CMK (cell line): Measurements from ENCODE around the gene ITGA11.
A peak's percentile ranks its signal among the peaks of the same experiment; 100 is the strongest.

ENCODE experiments used
- DNase-seq: peaks from one replicate; pipeline ENCODE4 v3.0.0-alpha.2; 2010; ENCODE audit warnings: low read depth

ITGA11 gene

DNA sequence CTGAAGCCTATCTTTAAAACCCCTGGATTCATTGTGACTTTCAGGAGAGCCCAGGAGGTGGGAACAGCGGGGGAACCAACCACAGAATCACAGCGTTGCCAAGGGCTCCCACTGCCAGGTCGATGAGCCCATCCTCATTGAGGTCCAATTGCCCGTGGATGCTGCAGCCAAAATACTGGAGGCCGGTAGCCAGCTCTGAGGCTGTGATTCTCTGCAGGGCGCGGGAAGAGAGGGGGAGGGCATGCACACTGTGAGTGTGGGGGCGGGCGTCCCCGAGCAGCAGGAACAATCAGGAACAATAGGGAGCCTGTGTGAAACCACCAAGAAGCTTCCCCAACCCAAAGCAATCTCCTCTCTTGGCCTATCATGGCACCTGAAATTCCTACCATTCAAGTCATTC is 101.1 kb downstream of the ITGA11 start:
- no peak for DNase-seq

DNA sequence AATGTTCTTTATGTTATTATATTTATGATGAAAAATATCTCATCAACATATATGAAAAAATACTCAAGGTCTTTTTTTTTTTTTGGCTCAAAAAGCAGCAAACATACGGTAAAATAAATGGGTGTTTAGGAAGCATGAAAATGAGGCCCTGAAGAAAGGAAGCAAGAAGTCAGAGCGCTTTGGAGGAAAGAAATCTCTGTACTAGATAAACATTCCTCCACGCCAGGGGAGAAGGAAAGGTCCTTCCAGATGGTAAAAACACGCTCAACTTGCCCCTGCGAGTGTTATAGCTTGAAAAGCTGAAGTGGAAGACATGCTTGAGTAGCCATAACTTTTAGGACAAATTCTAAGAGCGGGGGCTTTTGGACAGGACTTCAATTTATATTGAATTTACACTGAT is 101.5 kb downstream of the ITGA11 start:
- no peak for DNase-seq

GRCh38 chr15:68328964-68329363 is 103.0 kb downstream of the ITGA11 start:
- no peak for DNase-seq

DNA sequence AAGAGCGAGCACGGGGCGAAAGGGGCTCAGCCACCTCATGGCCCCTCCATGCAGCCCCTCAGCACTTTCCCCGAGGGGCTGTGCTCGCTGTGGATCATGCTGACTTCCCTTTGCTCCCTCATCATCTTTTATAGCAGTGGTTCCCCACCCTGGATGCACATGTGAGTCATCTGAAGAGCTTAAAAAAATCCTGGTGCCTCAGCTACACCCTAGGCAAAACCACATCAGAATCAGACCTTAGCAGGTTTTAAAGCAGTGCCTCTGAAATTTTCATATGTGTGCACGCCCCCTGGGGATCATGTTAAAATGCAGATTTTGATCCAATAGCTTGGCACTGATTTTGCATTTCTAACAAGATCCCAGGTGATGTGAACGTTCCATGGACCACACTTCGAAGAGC is 103.5 kb downstream of the ITGA11 start:
- no peak for DNase-seq

- peak; percentile 41 for DNase-seq
Observed at GRCh38 chr15:68326711-68327354, 105.1 kb downstream of the ITGA11 start.

- no peak for DNase-seq
Observed at GRCh38 chr15:68325726-68326125, 106.2 kb downstream of the ITGA11 start.

- no peak for DNase-seq
Observed at GRCh38 chr15:68322796-68323195, 109.2 kb downstream of the ITGA11 start.

DNA sequence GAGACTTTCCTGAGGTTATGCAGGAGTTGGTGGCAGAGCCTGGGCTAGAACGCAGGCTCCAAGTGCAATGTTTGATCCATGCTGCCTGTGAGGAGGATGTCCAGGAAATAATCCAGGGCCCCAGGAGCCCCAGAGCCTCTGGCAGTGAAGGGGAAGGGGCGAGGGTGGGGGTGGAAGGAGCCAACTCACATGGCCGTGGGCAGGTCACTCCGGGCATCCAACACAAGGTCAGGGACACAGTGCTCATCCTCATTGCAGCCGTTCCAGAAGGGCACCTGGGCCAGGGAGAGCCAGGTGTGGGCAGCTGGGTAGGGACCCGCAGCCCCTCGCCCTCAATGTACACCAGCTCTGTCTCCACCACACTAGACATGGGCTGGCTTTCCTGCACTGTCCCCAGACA is 110.7 kb downstream of the ITGA11 start:
- no peak for DNase-seq

DNA sequence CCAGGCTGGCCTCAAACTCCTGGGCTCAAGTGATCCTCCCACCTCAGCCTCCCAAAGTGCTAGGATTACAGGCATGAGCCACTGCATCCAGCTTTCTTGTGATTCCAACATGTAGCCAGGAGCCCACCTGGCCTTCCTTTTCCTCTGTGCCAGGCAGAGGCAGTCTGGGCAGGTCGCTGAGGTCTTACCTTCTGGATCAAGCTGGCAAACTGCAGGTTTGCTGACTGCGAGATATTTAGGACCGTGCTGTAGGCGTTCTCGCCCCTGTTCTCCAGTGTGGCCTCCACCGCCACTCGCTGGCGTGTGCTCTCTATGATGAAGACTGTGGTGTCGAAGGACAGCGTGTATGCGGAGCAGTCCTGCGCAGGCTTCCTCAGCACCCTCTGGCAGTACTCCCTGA is 112.0 kb downstream of the ITGA11 start:
- DNase-seq: no peak

DNA sequence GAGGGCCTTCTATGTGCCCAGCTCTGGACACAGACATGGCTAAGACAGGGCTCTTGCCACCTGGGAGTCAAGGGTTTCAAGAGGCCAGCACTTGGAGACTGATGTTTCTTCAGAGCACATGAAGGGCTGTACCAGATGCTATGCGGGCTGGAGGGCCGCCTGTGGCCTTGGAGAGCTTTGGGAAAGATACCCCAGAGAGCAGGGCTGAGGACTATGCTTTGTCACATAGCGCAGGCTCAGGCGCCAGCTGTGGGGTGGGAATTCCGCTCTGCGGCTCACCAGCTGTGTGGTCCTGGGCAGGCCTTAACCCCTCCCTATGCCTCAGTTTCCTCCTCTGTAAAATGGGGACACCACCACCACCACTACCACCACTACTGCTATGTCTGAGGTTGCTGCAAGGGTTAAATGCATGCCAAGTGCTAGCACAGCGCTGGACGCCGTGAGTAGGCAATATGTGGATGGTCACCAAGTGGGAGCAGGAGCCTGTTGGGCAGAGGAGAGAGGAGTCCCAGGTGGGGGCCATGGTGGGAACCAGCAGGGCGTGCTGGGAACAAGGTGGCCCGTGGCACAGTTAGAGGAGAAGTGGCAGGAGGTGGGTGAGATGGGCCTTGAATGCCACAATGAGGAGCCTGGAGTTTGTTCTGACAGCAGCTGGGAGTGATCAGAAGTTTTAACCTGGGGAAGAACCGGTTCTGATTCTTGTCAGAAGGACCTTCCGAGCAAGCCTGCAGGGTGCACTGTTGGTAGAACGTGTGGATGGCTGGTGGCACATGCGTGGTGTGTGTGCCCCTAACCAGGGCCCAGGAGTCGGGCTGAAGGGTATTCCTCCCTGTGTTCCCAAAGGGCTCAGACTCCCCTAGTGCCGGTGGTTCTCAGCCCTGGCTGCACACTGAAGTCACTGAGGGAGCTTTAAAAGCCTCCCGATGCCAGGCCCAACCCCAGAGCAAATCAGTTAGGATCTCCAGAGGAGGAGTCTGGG is 112.7 kb downstream of the ITGA11 start:
- DNase-seq: no peak

GRCh38 chr15:68318008-68318835 is 113.7 kb downstream of the ITGA11 start:
- no peak for DNase-seq

DNA sequence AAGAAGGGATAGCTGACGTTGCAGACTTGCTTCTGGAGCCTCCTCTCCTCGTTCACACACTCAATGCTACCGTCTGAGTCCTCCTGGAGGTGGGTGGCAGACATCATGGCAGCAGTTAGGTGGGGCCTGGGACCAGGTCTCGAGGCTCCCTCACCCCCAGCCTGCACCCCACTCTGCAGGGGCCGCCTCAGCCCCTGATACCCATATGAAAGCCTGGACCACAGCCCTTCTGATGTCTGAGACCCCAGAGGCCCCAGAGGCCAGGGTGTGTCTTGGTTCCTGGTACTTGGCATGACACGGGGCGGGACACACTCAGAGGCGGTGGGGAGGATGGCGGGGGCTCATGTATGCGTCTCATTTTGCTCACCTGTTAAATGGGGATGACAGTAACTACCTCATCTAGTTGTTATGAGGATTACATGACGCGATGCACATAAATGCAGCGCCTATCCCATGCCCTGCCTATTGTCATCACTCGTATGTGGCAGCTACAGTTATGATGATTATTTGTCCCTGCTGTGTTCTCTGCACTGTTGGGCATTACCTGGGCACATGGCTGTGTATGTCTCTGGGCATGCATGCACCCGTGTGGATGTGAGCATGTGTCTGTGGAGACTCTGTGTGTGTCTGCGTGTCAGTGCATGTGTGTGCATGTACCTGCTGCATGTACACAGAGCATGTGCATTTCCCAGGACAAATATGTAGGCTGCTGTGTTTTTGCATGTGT is 114.5 kb downstream of the ITGA11 start:
- no peak for DNase-seq

DNA sequence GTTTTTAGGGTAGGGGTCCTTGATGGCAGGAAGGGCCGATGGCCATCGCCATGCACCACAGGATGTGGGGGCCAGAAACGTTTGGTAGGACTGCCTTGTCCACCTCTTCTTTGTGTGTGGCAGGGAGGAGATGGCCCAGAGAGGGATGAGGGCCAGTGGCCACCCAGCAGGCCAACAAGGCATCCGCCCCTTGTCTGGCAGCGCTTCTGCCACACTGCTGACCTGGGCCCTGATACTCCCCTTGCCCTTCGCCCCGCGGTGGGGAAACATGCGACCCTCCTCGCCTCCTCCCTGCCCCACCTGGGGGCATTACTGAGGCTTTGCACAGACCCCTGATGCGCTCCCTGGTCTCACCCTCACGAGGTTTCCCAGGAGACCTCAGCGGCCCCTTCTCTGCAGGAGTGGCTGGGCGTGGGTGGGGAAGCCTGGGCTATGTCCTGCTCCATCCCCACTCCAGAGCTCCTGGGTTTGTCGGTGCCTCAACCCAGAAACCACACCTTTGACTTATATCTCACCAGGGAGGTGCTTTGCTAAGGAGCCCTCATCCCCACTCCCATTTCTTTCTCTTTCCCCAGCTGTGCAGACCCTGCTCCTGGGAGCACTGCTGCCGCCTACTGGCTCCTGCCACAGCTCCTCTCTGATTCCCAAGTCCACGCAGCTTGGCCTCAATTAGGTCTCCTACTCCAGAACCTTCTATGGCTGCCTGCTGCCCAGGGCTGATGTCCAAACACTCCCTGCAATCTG is 115.7 kb downstream of the ITGA11 start:
- no peak for DNase-seq

DNA sequence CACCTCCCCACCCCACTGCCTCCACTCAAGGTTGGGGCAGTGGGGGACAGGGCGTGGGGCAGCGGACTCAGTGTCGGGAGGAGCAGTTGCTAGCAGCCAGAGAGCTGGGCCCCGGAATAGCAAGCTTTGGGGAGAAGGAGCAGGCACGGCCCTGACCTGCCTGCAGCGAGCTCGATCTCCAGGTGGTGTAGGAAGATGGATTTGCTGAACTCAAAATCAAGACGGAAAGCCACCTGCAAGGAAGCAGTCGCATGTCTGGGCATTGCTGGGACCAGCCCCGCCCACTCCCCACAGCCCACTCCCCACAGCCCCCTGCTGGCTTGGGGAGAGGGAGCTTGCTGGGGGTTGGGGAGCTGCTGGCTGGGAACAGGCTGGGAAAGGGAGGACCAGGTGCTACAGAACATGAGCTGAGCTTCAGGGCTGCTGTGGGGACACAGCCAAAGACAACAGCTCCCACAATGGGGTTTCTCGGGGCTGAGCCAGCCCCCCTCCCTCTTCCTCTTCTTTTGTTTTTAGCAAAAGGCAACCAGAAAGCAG is 116.4 kb downstream of the ITGA11 start:
- no peak for DNase-seq

DNA sequence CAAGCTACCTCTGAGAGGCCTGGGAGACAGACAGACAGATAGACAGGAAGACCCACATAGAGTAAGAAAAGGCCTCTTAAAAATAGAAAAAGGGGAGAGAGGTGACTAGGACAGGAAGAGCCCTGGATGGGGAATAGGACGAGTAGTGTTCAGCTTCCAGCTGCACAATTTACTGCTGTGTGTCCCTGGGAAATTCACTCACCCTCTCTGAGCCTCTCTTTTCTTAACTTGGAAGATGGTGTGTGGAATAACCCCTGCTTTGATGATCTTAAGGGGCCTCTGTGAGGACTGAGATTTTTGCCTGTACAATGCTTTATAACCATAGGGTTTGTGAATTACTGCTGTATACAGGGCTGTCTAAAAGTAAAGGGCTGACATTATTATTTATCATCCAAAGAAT is 116.9 kb downstream of the ITGA11 start:
- no peak for DNase-seq

DNA sequence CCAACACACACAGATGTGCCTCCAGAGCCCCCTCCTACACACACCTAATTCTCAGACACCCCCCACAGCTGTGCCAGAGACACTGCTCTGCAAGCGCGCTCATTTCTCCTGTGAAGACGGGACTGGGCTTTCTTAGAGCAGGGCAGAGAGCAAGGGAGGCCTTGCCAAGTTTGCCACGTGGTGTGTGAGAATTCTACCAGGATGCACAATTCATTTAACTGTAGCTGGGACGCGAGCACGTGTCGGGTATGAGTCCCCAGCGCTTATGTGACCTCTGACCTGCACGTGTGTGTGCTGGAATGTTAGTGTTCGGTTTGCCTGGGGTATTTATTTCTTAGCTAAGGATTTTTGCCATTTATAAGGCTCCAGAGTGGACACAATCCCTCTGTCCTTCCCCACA is 117.4 kb downstream of the ITGA11 start:
- no peak for DNase-seq

DNA sequence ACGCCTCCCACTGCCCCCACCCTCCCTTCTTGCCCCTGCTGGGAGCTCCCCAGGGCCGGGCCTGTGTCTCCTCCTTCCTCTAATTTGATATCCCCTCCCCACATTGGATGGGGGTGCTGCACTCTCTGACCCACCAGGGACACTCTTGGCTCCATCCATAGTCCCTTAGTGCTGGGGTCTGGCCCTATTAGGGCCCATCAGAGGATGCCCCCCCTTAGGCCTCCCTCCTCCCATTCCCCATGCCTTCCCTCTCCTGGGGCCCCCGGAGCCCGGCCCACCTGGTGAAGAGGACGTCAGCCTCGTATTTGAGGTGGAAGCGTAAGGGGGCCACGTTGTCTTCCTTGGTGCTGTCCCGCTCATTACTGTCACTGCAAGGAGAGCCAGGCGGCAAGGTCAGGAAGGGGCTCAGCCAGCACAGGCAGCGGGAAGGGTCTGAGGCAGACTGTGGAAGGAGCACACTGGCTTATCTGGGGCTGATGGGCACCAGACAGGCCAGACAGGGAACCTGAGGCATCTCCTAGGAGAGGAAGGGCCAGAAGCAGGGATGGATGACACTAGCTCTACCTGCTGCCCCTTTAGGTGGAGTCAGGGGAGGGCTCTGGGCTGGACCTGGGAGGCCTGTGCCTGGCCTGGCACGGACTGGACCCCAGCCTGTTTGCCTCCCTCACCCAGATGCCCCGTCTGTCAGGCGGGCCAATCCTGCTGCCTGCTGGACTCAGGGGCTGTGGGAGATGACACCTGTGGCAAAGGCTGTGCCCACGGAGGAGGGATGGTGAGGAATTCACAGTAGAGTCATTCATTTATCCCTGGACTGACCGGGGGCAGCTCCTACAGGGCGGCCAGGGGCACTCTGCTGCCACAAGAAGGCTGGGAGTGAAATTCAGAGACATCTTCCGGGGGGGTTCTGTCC is 118.2 kb downstream of the ITGA11 start:
- no peak for DNase-seq

DNA sequence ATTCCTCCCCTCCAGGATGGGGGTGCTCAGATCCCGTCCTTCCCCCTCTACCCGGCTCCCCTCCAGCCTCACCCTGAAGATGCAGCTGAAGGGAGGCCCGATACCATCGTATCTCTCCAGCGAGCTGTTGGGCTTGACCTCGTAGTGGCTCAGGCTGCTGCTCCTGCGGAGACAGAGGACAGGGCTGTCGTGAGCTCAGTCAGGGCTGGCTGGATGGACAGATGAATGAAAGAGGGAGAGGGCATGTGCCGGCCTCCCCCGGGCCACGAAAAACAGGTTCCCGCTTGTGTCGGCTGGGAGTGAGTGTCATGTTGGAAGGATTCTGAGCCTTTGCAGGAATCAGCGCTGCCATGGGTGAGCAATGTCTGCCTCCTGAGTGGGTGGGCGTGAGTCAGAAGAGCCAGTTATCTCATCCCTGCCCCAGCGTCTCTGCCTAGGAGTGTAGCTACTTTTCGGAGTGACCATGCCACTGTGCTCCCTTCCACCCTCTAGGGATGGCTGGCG is 119.2 kb downstream of the ITGA11 start:
- DNase-seq: no peak

DNA sequence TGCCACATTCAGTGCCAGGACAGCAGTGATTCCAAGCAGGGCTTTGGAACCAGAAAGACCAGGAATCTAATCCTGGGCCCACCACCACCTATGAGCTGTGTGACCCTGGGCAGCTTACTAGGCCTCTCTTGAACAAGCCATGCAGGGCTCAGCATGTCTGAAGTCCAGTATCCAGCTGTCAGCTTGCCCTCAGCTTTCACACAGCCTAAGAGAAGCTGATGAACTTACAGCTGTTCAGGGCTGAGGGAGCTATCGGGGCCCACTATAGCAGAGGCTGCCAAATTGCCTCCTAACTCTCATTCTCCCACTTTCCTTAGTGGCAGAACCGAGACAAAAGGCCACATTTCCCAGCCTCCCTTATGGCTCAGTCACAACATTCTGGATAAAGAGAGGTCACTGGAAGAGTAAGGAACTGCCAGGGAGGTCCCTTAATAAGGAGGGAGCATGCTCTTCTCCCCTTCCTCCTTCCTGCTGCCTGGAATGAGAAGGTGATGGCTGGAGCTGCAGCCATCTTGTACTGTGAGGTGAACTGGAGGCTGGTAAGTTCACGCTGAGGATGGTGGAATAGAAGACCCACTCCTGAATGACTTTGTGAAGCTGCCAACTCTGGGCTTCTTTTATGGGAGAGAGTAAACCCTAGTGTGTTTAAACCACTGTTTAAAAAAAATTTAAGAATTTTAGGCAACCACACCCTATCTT is 120.0 kb downstream of the ITGA11 start:
- no peak for DNase-seq
